Erythroblast (primary cell): Measurements from ENCODE around the gene NCR2.

ENCODE experiments used
- GATA1 ChIP-seq: IDR thresholded peaks from 2 replicates; pipeline ENCODE4 v1.6.1; 2011; ENCODE audit warnings: low read depth, mild to moderate bottlenecking, control low read depth, low read length, moderate library complexity
- POLR2A ChIP-seq: IDR thresholded peaks from 2 replicates; pipeline ENCODE4 v1.6.1; 2011; ENCODE audit warnings: mild to moderate bottlenecking, low read length

- TF ChIP-seq POLR2A (no peak), GATA1 (no peak)
These were observed 40.8 kb downstream of the NCR2 start for GRCh38 chr6:41376176-41376575.
